DOHH2 (cell line): Measurements from ENCODE around the gene PCDH15.

ENCODE experiments used
- H3F3A ChIP-seq: fragments of 200-600 bp; sonication (generic), shearing (Covaris generic); 2 replicates; pipeline ENCODE4 v1.6.0; 2016; ENCODE audit warnings: antibody characterized with exemption, mild to moderate bottlenecking; ENCODE audit not compliant: control insufficient read depth, insufficient read depth
- H3K27ac ChIP-seq: fragments of 200-600 bp; sonication (generic); 2 replicates; pipeline ENCODE4 v1.5.1; 2014; ENCODE audit warnings: low read depth, mild to moderate bottlenecking, low read length, moderate library complexity
- H3K27me3 ChIP-seq: fragments of 200-600 bp; sonication (generic); 2 replicates; pipeline ENCODE4 v1.6.1; 2014; ENCODE audit warnings: mild to moderate bottlenecking, low read length, mixed read lengths; ENCODE audit not compliant: control insufficient read depth
- H3K36me3 ChIP-seq: fragments of 200-600 bp; sonication (generic); 2 replicates; pipeline ENCODE4 v1.6.1; 2014; ENCODE audit warnings: mild to moderate bottlenecking, low read length, moderate library complexity, mixed read lengths; ENCODE audit not compliant: control insufficient read depth
- H3K4me1 ChIP-seq: fragments of 200-600 bp; sonication (generic); 2 replicates; pipeline ENCODE4 v1.6.1; 2014; ENCODE audit warnings: mild to moderate bottlenecking, low read length, mixed read lengths; ENCODE audit not compliant: control insufficient read depth
- H3K4me2 ChIP-seq: fragments of 200-600 bp; sonication (generic); 2 replicates; pipeline ENCODE4 v1.6.0; 2014; ENCODE audit warnings: mild to moderate bottlenecking, low read length, moderate library complexity
- H3K4me3 ChIP-seq: fragments of 200-600 bp; sonication (generic); 2 replicates; pipeline ENCODE4 v1.5.1; 2014; ENCODE audit warnings: mild to moderate bottlenecking, low read length, mixed read lengths
- H3K79me2 ChIP-seq: fragments of 200-600 bp; sonication (generic); 2 replicates; pipeline ENCODE4 v1.6.1; 2014; ENCODE audit warnings: mild to moderate bottlenecking, low read length, mixed read lengths; ENCODE audit not compliant: control insufficient read depth
- H3K9me2 ChIP-seq: fragments of 200-600 bp; sonication (generic); replicated peaks from 2 replicates; pipeline ENCODE4 v1.6.1; 2014; ENCODE audit warnings: mild to moderate bottlenecking, low read length, mixed read lengths; ENCODE audit not compliant: control insufficient read depth
- H3K9me3 ChIP-seq: fragments of 200-600 bp; sonication (generic); 2 replicates; pipeline ENCODE4 v1.6.1; 2014; ENCODE audit warnings: antibody characterized with exemption, low read length, mixed read lengths; ENCODE audit not compliant: control insufficient read depth, insufficient read depth
- H4K20me1 ChIP-seq: fragments of 200-600 bp; sonication (generic); 2 replicates; pipeline ENCODE4 v1.6.0; 2014; ENCODE audit warnings: low read depth, mild to moderate bottlenecking, antibody characterized with exemption, low read length, moderate library complexity; ENCODE audit not compliant: control insufficient read depth, insufficient read depth
- CTCF ChIP-seq: fragments of 200-600 bp; sonication (generic); IDR thresholded peaks from one replicate; pipeline ENCODE4 v1.5.1; 2014; ENCODE audit warnings: antibody characterized with exemption, mild to moderate bottlenecking, low read depth, low read length; ENCODE audit not compliant: poor library complexity, severe bottlenecking
- EZH2phosphoT487 ChIP-seq: fragments of 200-600 bp; sonication (generic); IDR thresholded peaks from 2 replicates; pipeline ENCODE4 v1.6.1; 2017; ENCODE audit warnings: borderline replicate concordance, mild to moderate bottlenecking, antibody characterized with exemption, low read length, moderate library complexity, mixed read lengths

The PCDH15 gene

GRCh38 chr10:53980210-53980609 is 820.8 kb downstream of the PCDH15 start:
- H3K9me3 ChIP-seq = no peaks in the 10 kb centered on the region
- TF ChIP-seq EZH2phosphoT487 (no peak), CTCF (no peak)
- no peaks in the 10 kb centered on the region for H3F3A ChIP-seq
- H4K20me1 ChIP-seq = no peaks in the 10 kb centered on the region
- no peaks in the 10 kb centered on the region for H3K9me2 ChIP-seq
- no peak overlapping the region for H3K27ac ChIP-seq
- H3K27me3 ChIP-seq = no peaks in the 10 kb centered on the region
- no peak overlapping the region for H3K4me3 ChIP-seq
- H3K4me1 ChIP-seq = no peaks in the 10 kb centered on the region
- H3K4me2 ChIP-seq = no peak overlapping the region
- no peaks in the 10 kb centered on the region for H3K36me3 ChIP-seq
- no peaks in the 10 kb centered on the region for H3K79me2 ChIP-seq

- Histone ChIP-seq H3K4me3 (no peak overlapping the region), H3K79me2 (no peaks in the 10 kb centered on the region), H3K27me3 (no peaks in the 10 kb centered on the region), H3K36me3 (no peaks in the 10 kb centered on the region), H3K4me1 (no peaks in the 10 kb centered on the region), H4K20me1 (no peaks in the 10 kb centered on the region), H3K4me2 (no peak overlapping the region), H3K9me3 (no peaks in the 10 kb centered on the region), H3F3A (no peaks in the 10 kb centered on the region), H3K27ac (no peak overlapping the region), H3K9me2 (no peaks in the 10 kb centered on the region)
- TF ChIP-seq EZH2phosphoT487 = no peak
- no peak for TF ChIP-seq CTCF
These were observed 822.7 kb downstream of the PCDH15 start for GRCh38 chr10:53978301-53978700.

- Histone ChIP-seq H3K36me3 (no peaks in the 10 kb centered on the region), H3K9me3 (no peaks in the 10 kb centered on the region), H3K27ac (no peak overlapping the region), H4K20me1 (no peaks in the 10 kb centered on the region), H3K4me2 (no peak overlapping the region), H3K79me2 (no peaks in the 10 kb centered on the region), H3F3A (no peaks in the 10 kb centered on the region), H3K4me1 (no peaks in the 10 kb centered on the region), H3K4me3 (no peak overlapping the region), H3K9me2 (no peaks in the 10 kb centered on the region), H3K27me3 (no peaks in the 10 kb centered on the region)
- TF ChIP-seq EZH2phosphoT487 = no peak
These were observed 823.8 kb downstream of the PCDH15 start for GRCh38 chr10:53977267-53977666.

GRCh38 chr10:53957401-53957800 is 843.6 kb downstream of the PCDH15 start:
- no peak overlapping the region for H3K27ac ChIP-seq
- peaks cover 1% of the 10 kb centered on the region; the same call in 1 of the 2 replicates for H3K9me3 ChIP-seq
- no peaks in the 10 kb centered on the region for H4K20me1 ChIP-seq
- no peaks in the 10 kb centered on the region for H3K9me2 ChIP-seq
- no peak overlapping the region for H3K4me3 ChIP-seq
- no peaks in the 10 kb centered on the region for H3K4me1 ChIP-seq
- no peaks in the 10 kb centered on the region for H3K79me2 ChIP-seq
- no peak overlapping the region for H3K4me2 ChIP-seq
- H3F3A ChIP-seq = no peaks in the 10 kb centered on the region
- no peaks in the 10 kb centered on the region for H3K27me3 ChIP-seq
- no peaks in the 10 kb centered on the region for H3K36me3 ChIP-seq
- no peak for TF ChIP-seq CTCF
- TF ChIP-seq EZH2phosphoT487 = no peak
